Activated T-helper 1 cell treated with anti-CD3 and anti-CD28 coated beads, Interleukin-12 subunit alpha, Interleukin-12 subunit beta, Interleukin-2, Interleukin-4 antibody, amounts not matched to agents 30 ng/mL and 10 ng/mL and 1 ng/mL, durations not matched to agents 14 hours and 24 hours and 36 hours (primary cell): ENCODE measurements around the gene RECQL5. TPM values are rescaled to one million over a fixed set of nuclear protein-coding genes. Genes with fewer than 3 reads are reported as not detected.
"Not testable (repeated sequence)": the region's sequence is repeated elsewhere in the genome, so short reads cannot be mapped to it uniquely, and the experiment has no call there.

Experiments used
- DNase-seq: peaks from one replicate; pipeline ENCODE4 v3.0.0; 2021; ENCODE audit warnings: low spot score
- H3K27ac Mint-ChIP-seq: one replicate; pipeline ENCODE4 v1.8.0; 2021; ENCODE audit warnings: mild to moderate bottlenecking, mixed read lengths
- H3K27me3 Mint-ChIP-seq: one replicate; pipeline ENCODE4 v1.8.0; 2022; ENCODE audit warnings: mild to moderate bottlenecking, moderate library complexity, mixed read lengths; ENCODE audit not compliant: insufficient read depth
- H3K36me3 Mint-ChIP-seq: one replicate; pipeline ENCODE4 v1.8.0; 2021; ENCODE audit warnings: low read depth, mixed read lengths
- H3K4me1 Mint-ChIP-seq: one replicate; pipeline ENCODE4 v1.8.0; 2021; ENCODE audit warnings: low read depth, mixed read lengths
- H3K4me3 Mint-ChIP-seq: one replicate; pipeline ENCODE4 v1.8.0; 2021; ENCODE audit warnings: mild to moderate bottlenecking, moderate library complexity, mixed read lengths
- H3K9me3 Mint-ChIP-seq: one replicate; pipeline ENCODE4 v1.8.0; 2021; ENCODE audit warnings: mixed read lengths
- intact Hi-C: fragments of 100-400 bp; cut with micrococcal nuclease; formaldehyde crosslinking; loops from one replicate; pipeline ENCODE4 v1.15.1; 2024
- total RNA-seq: library from RNA; stranded (reverse); gene quantifications from 2 replicates; pipeline ENCODE4 v1.2.3, GENCODE V29; 2022

RECQL5 gene
- total RNA-seq, 1 donor from 2014 or later = 34.1 TPM

DNA sequence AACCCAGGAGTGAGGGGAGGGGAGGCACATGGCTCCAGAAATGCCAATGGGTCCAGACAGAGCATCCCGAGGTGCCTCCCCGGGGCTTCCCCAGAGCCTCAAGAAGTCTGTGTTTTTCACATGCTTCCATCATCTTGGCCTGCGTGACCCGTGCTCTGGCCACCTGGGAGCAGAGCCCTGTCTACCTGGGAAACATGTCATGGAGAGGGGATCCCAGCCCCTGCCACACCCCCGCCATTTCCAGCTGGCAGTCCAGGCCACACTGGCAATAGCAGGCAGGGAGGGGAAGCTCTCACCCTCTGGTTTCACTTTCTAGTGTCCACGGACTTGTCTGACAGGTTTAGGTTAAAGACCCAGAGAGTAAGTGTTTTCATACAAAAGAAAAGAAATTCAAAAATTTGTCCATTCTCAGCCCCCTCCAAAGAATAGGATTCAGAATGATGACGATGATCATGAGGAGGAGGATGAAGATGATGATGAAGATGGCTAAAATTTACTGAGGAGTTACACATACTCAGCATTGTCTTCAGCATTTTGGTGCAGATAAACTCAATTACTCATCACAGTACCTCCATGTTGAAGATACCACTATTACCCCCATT, 24.7 kb downstream of the RECQL5 start:
- H3K27me3 Mint-ChIP-seq = no peaks in the 10 kb centered on the region
- intact Hi-C loops = no loop called here
- no peak overlapping the region for H3K4me3 Mint-ChIP-seq
- no peak overlapping the region for H3K27ac Mint-ChIP-seq
- peaks cover 18% of the 10 kb centered on the region for H3K4me1 Mint-ChIP-seq
- no peaks in the 10 kb centered on the region for H3K9me3 Mint-ChIP-seq
- no peak for DNase-seq
- no peaks in the 10 kb centered on the region for H3K36me3 Mint-ChIP-seq

GRCh38 chr17:75641343-75641742, 25.6 kb downstream of the RECQL5 start:
- H3K27me3 Mint-ChIP-seq = no peaks in the 10 kb centered on the region
- H3K9me3 Mint-ChIP-seq = no peaks in the 10 kb centered on the region
- intact Hi-C loops = no loop called here
- no peaks in the 10 kb centered on the region for H3K36me3 Mint-ChIP-seq
- no peak overlapping the region for H3K4me3 Mint-ChIP-seq
- no peak for DNase-seq
- H3K27ac Mint-ChIP-seq = no peak overlapping the region
- peaks cover 16% of the 10 kb centered on the region for H3K4me1 Mint-ChIP-seq

- no peaks in the 10 kb centered on the region for H3K36me3 Mint-ChIP-seq
- H3K9me3 Mint-ChIP-seq = no peaks in the 10 kb centered on the region
- intact Hi-C loops = no loop called here
- no peaks in the 10 kb centered on the region for H3K27me3 Mint-ChIP-seq
- DNase-seq = no peak
- H3K4me3 Mint-ChIP-seq = no peak overlapping the region
- peaks cover 9% of the 10 kb centered on the region for H3K4me1 Mint-ChIP-seq
- H3K27ac Mint-ChIP-seq = no peak overlapping the region
Measured at GRCh38 chr17:75640556-75641119, 26.3 kb downstream of the RECQL5 start.

GRCh38 chr17:75639771-75640555, 27.0 kb downstream of the RECQL5 start:
- H3K4me3 Mint-ChIP-seq = no peak overlapping the region
- peaks cover 2% of the 10 kb centered on the region for H3K4me1 Mint-ChIP-seq

GRCh38 chr17:75639327-75639726, 27.6 kb downstream of the RECQL5 start:
- Mint-ChIP-seq H3K9me3 (no peaks in the 10 kb centered on the region), H3K27ac (no peak overlapping the region), H3K4me1 (no peaks in the 10 kb centered on the region), H3K36me3 (no peaks in the 10 kb centered on the region), H3K4me3 (no peak overlapping the region), H3K27me3 (no peaks in the 10 kb centered on the region)
- intact Hi-C loops = no loop called here
- no peak for DNase-seq

More at GRCh38 chr17:75639771-75640555, 27.0 kb downstream of the RECQL5 start:
- Mint-ChIP-seq H3K36me3 (no peaks in the 10 kb centered on the region), H3K27me3 (no peaks in the 10 kb centered on the region), H3K27ac (no peak overlapping the region), H3K9me3 (no peaks in the 10 kb centered on the region)
- no peak for DNase-seq
- intact Hi-C loops = no loop called here

DNA sequence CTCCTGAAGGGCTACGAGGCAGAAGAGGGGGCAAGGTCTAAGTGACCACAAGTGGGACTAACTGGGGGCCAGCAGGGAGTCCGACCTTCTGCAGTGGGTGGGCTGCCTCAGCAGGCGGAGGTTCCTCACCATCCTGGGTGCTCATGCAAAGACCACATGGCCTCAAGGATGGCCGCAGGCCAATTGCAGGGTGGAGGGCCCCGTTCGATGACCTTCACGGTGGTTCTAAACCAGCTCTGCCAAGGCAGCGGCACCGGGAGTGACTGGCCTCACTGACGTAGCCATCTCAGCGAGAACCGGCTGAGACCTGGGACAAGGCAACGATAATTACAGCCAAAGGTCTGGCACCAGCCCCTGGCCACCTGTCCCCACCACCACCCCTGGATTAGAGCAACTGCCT, 28.1 kb downstream of the RECQL5 start:
- no peaks in the 10 kb centered on the region for H3K36me3 Mint-ChIP-seq
- no peaks in the 10 kb centered on the region for H3K9me3 Mint-ChIP-seq
- no peak overlapping the region for H3K27ac Mint-ChIP-seq
- intact Hi-C loops = no loop called here
- H3K4me3 Mint-ChIP-seq = no peak overlapping the region
- H3K27me3 Mint-ChIP-seq = no peaks in the 10 kb centered on the region
- DNase-seq = no peak
- H3K4me1 Mint-ChIP-seq = no peaks in the 10 kb centered on the region

DNA sequence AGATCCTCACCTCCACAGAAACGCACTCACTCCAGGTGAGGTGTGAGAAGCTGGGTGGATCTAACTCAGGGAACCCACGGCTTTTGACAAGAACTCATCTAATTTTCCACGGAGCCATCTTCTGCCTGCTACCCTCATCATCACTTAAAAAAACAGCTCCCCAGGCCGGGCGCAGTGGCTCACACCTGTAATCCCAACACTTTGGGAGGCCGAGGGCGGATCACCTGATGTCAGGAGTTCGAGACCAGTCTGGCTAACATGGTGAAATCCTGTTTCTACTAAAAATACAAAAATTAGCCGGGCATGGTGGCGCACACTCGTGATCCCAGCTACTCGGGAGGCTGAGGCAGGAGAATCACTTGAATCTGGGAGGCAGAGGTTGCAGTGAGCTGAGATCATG, 28.9 kb downstream of the RECQL5 start:
- intact Hi-C loops, H3K36me3 Mint-ChIP-seq, H3K27me3 Mint-ChIP-seq, H3K9me3 Mint-ChIP-seq, H3K4me3 Mint-ChIP-seq, DNase-seq, H3K27ac Mint-ChIP-seq, H3K4me1 Mint-ChIP-seq: not testable (repeated sequence)

GRCh38 chr17:75637551-75637950, 29.4 kb downstream of the RECQL5 start:
- no peak overlapping the region for H3K4me3 Mint-ChIP-seq
- H3K36me3 Mint-ChIP-seq = no peaks in the 10 kb centered on the region
- no peaks in the 10 kb centered on the region for H3K9me3 Mint-ChIP-seq
- no peak overlapping the region for H3K27ac Mint-ChIP-seq
- intact Hi-C loops = no loop called here
- no peak for DNase-seq
- H3K27me3 Mint-ChIP-seq = no peaks in the 10 kb centered on the region
- no peaks in the 10 kb centered on the region for H3K4me1 Mint-ChIP-seq

DNA sequence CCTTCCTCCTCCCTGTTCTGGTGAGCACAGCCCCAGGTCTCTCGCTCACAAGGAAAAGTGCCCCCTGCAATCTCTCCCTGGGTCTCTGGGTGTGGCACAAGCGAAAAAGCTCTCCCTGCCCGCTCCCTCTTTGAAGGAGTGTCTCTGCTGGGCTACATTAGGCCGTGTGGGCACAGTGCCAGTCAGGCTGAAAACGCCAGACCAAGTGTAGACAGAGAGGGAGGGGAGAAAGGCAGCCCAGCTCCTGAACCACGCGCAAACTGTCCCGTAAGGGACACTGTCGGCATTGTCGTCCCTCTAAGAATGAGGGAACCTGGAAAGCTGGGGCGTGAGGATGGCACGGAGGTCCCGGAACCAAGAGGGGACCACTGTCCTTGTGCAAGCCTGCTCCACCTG, 29.8 kb downstream of the RECQL5 start:
- intact Hi-C loops = no loop called here
- H3K36me3 Mint-ChIP-seq = no peaks in the 10 kb centered on the region
- DNase-seq = no peak
- no peak overlapping the region for H3K27ac Mint-ChIP-seq
- no peak overlapping the region for H3K4me3 Mint-ChIP-seq
- H3K9me3 Mint-ChIP-seq = no peaks in the 10 kb centered on the region
- no peaks in the 10 kb centered on the region for H3K27me3 Mint-ChIP-seq
- H3K4me1 Mint-ChIP-seq = no peaks in the 10 kb centered on the region

DNA sequence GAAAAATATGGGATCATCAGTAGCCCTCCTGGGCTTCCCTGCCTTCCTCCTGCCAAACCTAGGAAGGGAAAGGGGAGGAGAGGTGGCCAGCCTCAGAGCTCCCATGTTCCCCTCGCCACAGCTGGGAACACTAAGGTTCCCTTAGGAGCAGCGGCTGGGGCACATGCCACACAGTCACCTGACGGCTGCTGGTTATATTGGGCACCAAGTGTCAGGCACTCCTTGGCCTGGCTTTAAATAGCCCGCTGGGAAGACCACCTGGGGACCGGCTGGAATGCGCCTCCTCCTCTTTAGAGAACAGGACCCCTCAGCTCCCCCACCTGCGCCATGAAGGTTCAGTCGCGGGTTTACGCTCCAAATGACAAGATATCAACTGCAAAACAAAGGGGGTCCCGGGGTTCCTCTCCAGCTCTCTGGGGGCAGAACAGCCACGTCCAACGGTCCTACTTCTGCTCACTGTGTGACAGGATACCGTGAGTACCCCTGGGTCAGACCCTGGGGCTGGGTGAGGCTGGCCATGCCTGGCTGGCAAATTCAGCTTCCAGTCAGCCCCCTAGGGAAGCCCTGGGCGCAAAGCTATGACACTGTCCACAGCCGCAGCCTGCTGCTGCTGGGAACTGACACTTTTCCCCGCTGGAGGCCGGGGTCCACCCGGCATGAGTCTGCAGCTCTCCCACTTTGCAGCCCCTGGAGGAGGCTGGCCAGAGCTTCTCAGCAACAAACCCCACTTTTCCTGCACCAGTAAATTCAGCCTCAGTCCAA, 30.4 kb downstream of the RECQL5 start:
- DNase-seq = no peak
- intact Hi-C loops = no loop called here
- Mint-ChIP-seq H3K4me1 (no peaks in the 10 kb centered on the region), H3K9me3 (no peaks in the 10 kb centered on the region), H3K27me3 (no peaks in the 10 kb centered on the region), H3K27ac (no peak overlapping the region), H3K36me3 (no peaks in the 10 kb centered on the region), H3K4me3 (no peak overlapping the region)

GRCh38 chr17:75635610-75636202, 31.2 kb downstream of the RECQL5 start:
- no peaks in the 10 kb centered on the region for H3K27me3 Mint-ChIP-seq
- no peak for DNase-seq
- H3K36me3 Mint-ChIP-seq = no peaks in the 10 kb centered on the region
- H3K4me1 Mint-ChIP-seq = no peaks in the 10 kb centered on the region
- H3K27ac Mint-ChIP-seq = no peak overlapping the region
- no peaks in the 10 kb centered on the region for H3K9me3 Mint-ChIP-seq
- no peak overlapping the region for H3K4me3 Mint-ChIP-seq
- intact Hi-C loops = no loop called here

GRCh38 chr17:75634754-75635609, 32.0 kb downstream of the RECQL5 start:
- H3K36me3 Mint-ChIP-seq = no peaks in the 10 kb centered on the region
- H3K27me3 Mint-ChIP-seq = no peaks in the 10 kb centered on the region
- H3K27ac Mint-ChIP-seq = no peak overlapping the region
- no peak for DNase-seq
- no peaks in the 10 kb centered on the region for H3K4me1 Mint-ChIP-seq
- intact Hi-C loops = no loop called here
- no peaks in the 10 kb centered on the region for H3K9me3 Mint-ChIP-seq
- H3K4me3 Mint-ChIP-seq = no peak overlapping the region
